Activated CD8-positive, alpha-beta memory T cell treated with anti-CD3 and anti-CD28 coated beads, Interleukin-2, amount 50 U/mL, for 4 hours (primary cell): ENCODE measurements around the gene EXOC2.
"Not testable (repeated sequence)": the region's sequence is repeated elsewhere in the genome, so short reads cannot be mapped to it uniquely, and the experiment has no call there.

Experiments used
- DNase-seq: peaks from one replicate; pipeline ENCODE4 v3.0.0-alpha.2; 2020

The EXOC2 gene

DNA sequence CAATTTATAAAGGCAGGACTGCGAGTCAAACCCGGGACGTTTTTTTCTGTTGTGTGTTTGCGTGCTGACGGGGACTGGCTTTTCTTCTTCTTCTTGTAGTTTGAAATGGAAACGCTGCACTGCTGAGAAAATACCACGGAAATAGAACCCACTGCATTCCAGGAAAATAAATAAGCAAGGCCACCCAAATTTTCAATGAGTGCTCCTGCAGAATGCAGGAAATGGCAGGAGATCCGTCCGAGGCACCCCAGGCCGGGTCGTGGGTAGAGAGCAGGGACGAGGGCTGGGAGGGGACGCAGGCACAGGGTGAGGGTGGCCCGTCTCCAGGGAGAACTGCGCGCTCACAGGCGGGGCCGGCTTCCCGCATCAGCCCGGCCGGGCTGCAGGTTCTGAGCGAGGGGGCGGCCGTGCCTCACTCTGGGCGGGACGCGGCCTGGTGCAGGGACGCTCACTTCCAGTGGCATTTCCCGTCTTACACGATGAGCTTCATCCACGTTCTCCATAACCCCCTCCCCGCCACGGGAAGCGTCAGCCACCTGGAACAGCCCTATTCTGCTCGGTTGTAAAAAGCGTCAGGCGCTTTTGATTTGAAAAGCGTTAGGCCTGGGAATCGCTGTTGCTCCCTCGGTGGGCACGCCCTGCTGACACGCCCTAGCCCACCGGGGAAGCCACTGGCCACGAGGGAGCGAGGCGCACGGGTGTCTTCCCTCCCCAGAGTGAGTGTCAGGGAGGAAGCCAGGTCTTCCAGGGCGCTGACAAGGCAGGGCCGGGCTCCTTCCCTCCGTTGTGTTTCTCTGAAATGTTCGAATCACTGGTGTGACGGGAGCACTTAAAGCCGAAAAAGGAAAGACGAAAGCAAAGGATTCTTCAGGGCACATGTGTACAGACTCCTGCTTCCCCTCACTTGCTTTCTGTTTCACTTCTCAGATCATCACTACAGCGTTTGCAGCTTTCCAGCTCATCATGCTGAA lies 17.9 kb upstream of the EXOC2 start:
- peak; percentile 57 for DNase-seq

DNA sequence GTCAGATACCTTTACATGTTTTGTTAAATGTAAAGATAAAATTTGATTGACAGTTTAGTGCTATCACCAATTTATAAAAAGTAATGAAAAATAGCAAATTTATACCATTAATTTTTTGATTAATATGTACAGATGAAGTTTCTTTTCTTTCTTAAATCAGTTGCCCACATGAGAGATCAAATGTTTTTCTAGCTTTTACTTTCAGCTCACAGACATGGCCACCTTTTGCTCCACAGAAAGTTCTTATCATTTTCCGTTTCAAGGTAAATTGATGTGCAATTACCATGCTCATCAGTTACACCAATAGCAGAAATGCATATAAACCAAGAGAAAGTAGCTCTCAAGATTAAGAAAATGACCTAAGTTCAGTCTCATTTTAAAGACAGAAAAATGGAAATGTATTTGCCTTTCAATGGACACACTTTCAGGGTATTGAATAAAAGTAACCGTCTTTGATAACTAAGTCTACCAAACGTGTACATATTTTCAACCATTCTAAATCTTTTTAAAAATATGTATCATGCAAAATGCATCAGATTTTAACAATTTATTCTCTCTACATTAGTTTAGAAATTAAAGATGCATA lies 16.6 kb upstream of the EXOC2 start:
- no peak for DNase-seq

DNA sequence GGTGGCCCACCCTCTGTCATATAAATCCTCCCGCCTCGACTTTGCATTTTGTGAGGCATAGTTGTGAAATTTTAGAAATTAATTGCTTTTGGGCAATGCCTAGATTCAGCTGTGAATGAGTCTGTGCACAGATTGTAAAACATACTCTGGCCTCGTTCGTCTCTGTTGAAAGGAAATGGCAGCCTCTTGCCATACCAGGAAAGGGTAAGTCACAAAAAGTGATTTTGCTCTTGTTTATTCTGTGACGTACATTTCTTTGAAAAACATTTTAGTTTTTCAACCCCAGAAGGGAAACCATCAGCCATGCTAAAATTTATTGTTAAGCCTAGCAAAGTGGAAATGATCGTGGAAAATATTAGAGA lies 15.3 kb upstream of the EXOC2 start:
- no peak for DNase-seq

DNA sequence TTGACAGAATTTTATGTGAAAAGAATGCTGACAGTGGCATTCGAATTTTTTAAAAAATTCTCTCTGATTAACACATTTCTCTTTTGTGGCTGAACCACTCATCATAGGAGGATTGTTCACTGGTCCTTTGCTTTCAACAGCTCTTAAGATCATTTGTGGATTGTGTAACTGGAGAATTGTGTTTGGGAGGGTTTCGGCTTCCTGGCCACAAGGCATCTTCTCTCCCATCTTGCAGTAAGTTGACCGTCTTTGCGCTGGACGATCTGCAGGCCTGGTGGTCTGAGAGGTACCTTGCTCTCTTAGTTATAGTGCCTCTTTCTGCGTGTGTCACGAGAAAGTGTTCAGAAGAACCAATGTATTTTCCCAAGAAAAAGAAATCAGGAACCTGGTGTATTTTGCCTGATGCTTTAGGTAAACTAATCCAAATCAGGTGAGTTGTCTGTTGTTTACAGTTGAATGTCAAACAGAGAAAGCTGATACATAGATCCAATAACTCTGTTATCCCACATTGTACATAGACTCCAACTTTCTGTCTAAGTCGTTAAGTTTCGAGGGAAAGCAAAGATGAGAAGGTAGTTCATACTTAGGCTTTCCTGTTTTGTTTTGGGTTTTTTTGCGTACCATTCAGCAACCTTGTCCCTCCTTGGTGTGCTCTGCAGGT lies 14.8 kb upstream of the EXOC2 start:
- DNase-seq, result no peak

DNA sequence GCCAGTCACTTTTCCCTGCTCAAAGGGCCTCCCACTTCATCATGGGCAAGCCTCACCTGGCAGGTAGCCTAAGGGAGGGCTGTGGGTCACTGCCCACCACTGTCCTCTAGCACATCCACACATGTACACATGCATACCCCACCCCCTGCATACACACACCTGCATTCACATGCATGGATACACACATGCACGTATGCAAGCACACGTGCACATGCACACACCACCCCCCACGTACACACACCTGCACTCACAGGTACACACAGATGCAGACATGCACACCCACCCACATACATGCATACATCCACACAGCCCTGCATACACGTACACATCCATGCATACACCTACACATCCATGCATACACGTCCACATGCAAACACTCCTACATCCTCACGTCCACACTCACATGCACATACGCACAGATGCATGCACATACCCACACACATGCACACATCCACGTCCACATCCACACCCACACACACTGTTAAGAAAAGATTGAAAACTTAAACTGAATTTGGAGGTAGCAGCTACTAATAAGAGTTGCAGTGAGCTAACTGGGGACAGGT lies 14.0 kb upstream of the EXOC2 start:
- DNase-seq, result no peak

DNA sequence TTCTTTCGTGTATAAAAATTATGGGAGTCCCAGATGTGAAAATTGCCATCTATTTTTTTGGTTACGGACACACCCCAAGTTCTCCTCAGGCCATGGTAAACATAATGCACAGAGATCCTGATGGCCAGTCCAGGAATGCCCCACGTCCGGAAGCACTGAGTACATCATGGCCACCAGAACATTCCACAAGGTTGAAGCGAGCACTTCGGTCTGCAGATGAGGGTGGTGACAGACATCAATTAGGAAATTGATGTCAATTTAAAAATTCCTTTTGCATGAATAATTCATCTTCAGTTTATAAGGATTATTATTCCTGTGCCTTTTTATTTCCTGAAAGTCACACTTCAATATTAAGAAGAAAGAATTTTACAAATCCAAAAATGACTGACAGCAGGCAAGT lies 13.2 kb upstream of the EXOC2 start:
- no peak for DNase-seq

DNA sequence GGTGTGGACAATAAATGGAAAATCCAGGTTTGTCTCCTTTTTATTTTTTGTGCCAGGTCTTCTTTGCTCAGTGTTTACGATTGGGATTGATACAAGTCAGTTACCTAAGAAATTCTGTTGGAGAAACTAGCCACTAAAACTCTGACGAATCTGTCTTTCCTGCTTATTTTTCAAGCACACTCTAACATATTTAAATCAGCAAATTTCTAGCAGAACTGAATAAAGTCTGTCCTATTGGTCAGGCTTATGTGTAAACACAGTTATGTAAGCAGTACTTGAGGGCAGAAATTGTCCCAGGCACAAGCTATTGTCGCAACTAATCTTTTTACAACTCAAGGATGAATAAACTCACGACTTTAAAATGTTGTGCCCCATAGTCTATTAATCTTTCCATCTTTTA lies 12.1 kb upstream of the EXOC2 start:
- DNase-seq, result no peak

DNA sequence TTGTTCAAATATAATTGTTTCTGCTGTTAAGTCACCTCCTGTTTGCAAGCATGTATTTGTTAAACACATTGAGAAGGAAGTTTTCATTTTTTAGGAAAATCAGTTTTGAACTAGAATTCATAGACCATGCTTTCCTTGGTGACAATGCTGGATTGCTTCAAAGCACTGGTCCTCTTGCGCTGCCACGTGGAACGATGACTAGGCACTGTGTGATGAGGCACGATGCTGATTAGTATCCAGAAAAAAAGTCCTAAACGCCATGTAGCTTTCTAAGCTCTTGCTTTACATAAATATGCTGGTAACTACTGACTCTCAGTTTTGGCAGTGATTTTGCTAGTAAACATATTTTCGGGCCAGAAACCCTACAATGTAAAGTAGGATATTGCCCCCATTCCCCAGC lies 11.1 kb upstream of the EXOC2 start:
- DNase-seq, result no peak

DNA sequence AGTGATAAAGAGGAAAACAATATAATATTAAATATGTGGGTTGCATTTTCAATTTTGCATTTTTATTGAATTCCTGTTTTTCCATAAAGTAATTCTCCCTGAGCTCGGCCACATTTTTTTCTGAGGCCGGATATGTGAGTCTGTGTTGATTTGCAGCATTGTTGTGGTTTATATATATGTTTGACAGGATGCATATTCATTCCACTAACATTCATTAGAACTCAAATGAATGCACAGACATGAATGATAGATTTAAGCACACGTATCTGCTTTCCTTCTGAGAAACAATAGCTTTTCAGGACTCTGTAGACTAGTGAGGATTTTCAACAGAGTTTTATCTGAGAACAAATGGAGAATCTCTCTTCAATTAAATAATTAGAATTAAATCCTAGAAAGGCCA lies 10.6 kb upstream of the EXOC2 start:
- no peak for DNase-seq

DNA sequence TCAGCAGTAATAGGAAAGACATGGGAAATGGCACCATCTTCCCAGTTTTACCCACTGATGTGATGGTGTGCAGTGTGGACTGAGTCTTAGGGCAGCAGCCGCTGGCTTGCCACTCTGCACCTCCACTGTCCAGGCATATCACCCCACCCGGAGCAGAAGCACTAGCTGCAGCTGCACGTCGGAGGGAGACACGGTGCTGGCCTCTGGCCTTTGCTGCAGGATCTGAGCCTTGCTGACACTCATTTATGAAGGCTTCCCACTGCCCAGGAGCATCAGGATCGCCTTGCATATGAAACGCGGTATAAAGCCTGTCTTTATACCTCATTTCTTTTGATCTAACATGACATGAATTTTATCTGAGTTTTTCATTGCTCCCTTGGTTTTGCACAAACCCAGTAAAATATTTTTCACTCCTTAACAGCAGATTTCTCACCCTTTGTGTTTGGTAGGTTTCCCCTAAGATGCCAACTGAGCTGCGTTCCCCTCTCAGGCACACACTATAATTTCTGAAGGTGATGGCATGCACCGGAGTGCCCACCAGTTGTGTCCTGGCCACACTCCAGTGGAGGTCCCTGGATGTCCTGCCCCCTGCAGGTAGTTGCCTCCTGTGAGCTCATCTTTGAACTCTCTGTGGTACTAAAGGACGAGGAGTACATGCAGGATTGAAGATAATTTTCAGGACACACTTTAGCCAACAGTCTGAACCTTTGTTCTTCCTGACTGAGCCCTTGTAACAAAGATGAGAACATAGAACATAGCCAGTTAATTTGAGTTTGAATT lies 9.0 kb upstream of the EXOC2 start:
- DNase-seq, result no peak

DNA sequence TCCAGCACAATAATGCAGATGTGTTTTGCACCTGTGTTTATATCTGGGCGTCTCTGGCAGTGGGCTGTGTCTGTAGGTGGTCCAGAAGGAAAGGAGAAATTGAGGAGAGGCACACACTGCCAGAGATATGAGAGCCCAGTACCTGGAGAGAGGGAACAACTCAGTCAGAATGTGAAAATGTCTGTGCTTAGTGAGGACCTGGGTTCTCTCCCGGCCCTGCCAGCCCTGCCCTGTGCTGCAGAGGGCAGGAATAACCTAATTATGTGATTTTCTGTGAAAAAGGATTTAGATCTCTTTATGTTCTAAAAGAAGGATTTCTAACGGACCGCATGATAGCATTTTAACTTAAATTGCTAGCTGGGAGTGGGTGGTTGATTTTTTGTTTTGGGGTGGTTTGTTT lies 8.3 kb upstream of the EXOC2 start:
- DNase-seq, result no peak

DNA sequence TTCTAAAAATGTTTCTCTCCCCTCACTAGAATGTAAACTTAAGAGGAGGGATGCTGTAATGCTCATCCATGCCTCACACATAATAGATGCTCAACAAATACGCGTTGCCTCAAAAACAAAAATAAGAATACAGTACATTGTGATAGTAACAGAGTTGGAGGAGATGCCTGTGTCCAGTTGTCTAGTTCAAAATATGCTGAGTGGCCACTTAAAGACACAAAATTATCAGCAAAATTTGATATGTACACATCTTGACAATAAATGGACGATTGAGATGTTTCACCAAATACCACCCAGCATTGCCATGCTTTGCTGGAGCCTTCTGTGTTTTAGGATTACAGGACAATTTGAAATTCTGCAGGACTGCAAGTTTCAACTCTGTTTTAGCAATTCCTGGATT lies 7.6 kb upstream of the EXOC2 start:
- DNase-seq, result no peak

DNA sequence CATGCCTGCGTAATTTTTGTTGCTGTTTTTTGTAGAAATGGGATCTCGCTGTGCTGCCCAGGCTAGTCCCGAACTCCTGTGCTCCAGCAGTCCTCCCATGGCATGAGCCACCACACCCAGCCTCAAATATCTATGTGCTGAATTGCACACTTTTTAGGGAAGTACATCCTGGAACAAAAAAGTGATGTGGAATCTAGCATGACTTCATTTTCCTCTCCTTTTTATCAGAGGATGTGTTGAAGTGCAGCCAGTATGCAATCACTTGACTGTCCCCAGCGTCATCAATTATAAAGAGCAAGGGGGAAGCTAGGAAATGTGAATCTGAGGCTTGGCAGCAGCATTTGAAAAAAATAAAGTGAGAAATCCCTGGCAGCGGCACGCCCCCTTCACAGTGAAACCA lies 6.4 kb upstream of the EXOC2 start:
- no peak for DNase-seq

DNA sequence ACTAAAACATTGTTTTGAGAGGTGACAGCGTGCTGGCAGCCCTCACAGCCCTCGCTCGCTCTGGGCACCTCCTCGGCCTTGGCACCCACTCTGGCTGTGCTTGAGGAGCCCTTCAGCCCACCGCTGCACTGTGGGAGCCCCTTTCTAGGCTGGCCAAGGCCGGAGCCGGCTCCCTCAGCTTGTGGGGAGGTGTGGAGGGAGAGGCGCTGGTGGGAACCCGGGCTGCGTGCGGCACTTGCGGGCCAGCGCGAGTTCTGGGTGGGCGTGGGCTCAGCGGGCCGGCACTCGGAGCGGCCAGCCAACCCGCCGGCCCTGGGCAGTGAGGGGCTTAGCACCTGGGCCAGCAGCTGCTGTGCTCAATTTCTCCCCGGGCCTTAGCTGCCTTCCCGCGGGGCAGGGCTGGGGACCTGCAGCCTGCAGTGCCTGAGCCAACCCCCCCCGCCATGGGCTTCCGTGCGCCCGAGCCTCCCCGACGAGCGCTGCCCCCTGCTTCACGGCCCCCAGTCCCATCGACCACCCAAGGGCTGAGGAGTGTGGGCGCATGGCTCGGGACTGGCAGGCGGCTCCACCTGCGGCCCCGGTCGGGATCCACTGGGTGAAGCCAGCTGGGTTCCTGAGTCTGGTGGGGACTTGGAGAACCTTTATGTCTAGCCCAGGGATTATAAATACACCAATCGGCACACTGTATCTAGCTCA lies 1.6 kb upstream of the EXOC2 start:
- not testable (repeated sequence) for DNase-seq

DNA sequence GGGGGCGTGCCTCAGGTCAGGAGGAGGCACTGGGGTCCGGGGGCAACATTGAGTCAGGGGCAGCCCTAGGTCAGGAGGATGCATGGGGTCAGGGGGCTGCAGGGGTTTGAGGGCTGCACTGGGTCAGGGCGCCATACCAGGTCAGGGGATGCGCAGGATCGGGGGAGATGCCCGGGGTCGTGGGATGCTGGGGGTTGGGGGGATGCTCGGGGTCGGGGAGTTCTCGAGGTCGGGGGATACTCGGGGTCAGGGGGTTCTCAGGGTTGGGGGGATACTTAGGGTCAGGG lies 727 bp upstream of the EXOC2 start:
- no peak for DNase-seq

DNA sequence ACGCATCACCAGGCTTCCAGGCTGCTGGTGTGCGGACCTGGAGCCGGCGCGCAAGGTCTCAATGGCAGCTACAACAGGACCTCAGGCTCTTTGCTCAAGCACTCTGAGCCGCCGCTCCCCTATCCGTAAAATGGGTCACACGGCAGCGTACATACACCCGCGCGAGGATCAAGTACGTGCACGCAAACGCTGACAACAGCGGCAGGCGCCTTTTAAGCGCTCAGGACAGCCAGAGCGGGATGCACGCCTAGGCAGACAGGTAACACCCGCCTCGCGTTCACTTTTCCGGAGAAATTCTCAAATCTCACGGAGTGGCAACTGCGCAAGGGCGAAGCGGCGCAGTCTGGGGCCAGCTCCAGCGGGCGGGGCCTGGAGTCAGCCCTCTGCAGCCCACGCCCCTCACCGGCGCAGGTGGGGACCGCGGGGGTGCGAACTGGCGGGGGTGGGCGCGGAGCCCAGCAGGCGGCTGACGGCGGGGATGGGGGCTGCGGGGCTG lies 535 bp downstream of the EXOC2 start:
- peak; percentile 75 for DNase-seq

DNA sequence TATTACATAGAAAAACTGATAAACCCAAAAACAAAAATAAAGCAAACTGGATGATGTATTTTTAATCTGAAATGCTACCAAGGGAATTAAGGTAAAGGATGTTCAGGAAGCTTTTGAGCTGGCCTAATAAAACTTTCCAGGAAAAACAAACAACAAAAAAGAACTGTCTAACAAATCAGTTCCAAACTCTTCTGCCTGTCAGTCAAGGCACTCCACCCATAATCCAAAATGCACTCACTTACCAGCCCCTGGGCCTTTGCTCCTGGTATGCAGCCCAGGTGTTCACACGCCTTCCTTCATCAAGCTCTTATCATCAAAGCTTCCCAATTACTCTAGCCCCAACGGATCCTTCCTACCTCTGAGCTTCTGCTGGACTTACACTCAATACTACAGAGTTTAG lies 3.7 kb downstream of the EXOC2 start:
- DNase-seq, result no peak

DNA sequence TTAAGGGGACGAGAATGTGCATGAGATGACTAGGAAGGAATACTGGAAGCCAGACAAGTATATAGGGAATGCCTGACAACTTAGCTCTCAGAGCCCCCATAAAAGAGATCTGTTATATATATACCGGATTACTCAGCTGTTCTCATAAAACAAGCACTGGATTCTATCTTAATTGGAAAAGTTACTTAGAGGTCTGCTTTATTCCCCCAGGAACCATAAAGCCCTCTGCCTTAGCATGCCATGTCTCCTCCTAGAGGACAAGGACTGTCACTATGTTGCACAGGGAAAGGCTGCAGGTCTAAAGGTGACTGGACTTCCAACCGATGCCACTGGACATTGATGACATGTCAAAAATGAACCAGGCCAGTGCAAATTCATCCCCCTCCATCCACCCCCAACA lies 6.4 kb downstream of the EXOC2 start:
- no peak for DNase-seq

DNA sequence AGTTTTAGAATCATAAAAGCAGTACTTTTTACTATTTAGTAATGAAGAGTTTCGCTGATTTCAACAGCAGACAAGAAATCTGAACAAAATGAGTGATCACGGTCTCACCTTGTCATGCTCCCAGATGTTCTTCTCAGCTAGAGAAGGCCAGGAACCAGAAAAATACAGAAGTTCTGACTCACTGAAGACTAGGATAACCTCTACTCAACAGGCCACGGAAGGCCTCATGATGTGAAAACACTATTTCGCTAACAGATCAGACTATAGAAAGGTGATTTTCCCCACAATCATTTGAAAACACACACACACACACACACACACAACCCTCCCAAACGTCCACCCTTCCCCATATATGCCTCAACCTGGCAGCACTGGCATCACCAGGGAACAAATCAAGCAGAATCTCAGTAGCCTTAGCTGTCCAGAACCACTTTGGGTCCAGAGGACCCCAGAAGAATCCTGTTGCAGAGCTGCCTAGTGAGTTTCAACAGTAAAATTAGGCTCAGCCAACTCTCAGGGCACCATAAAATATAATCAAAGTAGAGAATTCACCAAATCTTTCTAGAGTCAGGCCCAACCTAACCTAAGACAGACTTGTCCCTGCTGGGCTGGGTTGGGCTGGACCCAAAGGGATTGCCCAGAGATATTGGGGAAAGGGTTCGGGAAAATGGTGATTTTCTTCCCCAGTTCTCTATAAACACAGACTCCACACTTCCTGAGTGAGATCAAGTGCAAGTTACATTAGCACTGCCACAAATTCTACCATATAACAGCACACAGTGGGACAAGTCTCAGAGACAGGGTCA lies 7.9 kb downstream of the EXOC2 start:
- no peak for DNase-seq

DNA sequence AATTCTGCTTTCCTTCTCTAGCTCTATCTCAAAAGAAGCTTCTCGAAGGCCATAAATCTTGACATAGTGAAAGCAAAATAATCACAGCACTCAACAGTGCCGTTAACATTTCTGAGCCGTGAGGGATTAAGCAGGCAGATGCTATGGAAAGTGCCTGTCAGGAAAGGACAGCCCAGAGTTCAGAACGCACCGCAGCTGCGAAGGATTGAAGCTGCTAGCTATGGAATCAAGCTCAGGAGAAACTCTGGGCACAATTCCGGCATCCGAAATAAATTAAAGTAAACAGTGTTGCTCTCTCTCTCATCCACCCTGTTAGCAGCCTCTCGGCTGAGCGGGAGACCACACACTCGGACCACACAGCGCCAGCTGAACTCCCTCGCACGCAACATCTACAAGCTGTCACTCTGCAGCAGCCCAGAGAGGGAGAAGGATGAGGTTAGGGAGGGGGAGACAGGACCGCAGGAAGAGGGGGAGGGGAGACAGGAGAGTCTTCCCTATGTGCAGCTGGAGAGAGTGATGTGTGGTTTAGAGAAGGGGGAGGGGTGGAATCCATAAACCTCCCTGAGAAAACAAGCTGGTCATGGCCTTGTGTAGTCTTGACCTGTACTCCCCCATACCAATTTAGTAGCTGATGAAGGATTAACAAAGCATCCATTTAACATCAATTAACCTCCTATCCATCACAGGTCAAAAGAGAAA lies 9.0 kb downstream of the EXOC2 start:
- no peak for DNase-seq
